Stimulated activated CD8-positive, alpha-beta memory T cell treated with anti-CD3 and anti-CD28 coated beads, Interleukin-7, amount 100 ng/mL, for 4 hours (primary cell): Measurements from ENCODE around the gene ADAM11.
A peak's percentile ranks its signal among the peaks of the same experiment; 100 is the strongest.

Experiments used
- DNase-seq, 2 donors: peaks; one replicate each; pipeline ENCODE4 v3.0.0-alpha.2; 2020; ENCODE audit warnings: low read depth in 2 of 2

ADAM11 gene

GRCh38 chr17:44775136-44775837, 16.5 kb downstream of the ADAM11 start:
- DNase-seq, result peak; percentile 96 to 98

GRCh38 chr17:44775838-44776621, 17.2 kb downstream of the ADAM11 start:
- DNase-seq, result no peak

- DNase-seq, result no peak
These were observed 18.0 kb downstream of the ADAM11 start for GRCh38 chr17:44776628-44777393.

- DNase-seq, result no peak
These were observed 18.9 kb downstream of the ADAM11 start for GRCh38 chr17:44777394-44778348.

GRCh38 chr17:44778656-44779210, 19.9 kb downstream of the ADAM11 start:
- no peak for DNase-seq

- peak; percentile 67 to 71 for DNase-seq
These were observed 20.6 kb downstream of the ADAM11 start for GRCh38 chr17:44779211-44780025.

GRCh38 chr17:44780161-44780560, 21.4 kb downstream of the ADAM11 start:
- no peak for DNase-seq

GRCh38 chr17:44780845-44781480, 22.2 kb downstream of the ADAM11 start:
- no peak for DNase-seq

GRCh38 chr17:44781551-44782325, 22.9 kb downstream of the ADAM11 start:
- DNase-seq, result no peak

- no peak for DNase-seq
These were observed 23.6 kb downstream of the ADAM11 start for GRCh38 chr17:44782326-44782850.

- DNase-seq, result no peak
These were observed 27.1 kb downstream of the ADAM11 start for GRCh38 chr17:44785921-44786320.

GRCh38 chr17:44786551-44787081, 27.8 kb downstream of the ADAM11 start:
- DNase-seq, result no peak

- no peak for DNase-seq
These were observed 28.6 kb downstream of the ADAM11 start for GRCh38 chr17:44787271-44787940.

- no peak for DNase-seq
These were observed 29.4 kb downstream of the ADAM11 start for GRCh38 chr17:44788139-44788538.

- no peak for DNase-seq
These were observed 33.5 kb downstream of the ADAM11 start for GRCh38 chr17:44792276-44792675.

- DNase-seq, result no peak
These were observed 35.4 kb downstream of the ADAM11 start for GRCh38 chr17:44793885-44794842.
